DND-41 (cell line): ENCODE data around the gene RGCC.

ENCODE experiments used
- CTCF ChIP-seq: IDR thresholded peaks from 2 replicates; pipeline ENCODE4 v1.5.1; 2012; ENCODE audit warnings: borderline replicate concordance, low read length, moderate library complexity, mild to moderate bottlenecking; ENCODE audit not compliant: poor library complexity, severe bottlenecking; ENCODE audit errors: extremely low read depth
- EZH2 ChIP-seq: IDR thresholded peaks from 3 replicates; pipeline ENCODE4 v1.6.1; 2012; ENCODE audit warnings: borderline replicate concordance, low read depth, mild to moderate bottlenecking, moderate library complexity, low read length, inconsistent platforms; ENCODE audit not compliant: severe bottlenecking

- TF ChIP-seq CTCF (no peak), EZH2 (no peak)
These were observed 4.9 kb upstream of the RGCC start for GRCh38 chr13:41452462-41452861.
